Measurements from ENCODE around the gene STK36.

STK36 gene

DNA sequence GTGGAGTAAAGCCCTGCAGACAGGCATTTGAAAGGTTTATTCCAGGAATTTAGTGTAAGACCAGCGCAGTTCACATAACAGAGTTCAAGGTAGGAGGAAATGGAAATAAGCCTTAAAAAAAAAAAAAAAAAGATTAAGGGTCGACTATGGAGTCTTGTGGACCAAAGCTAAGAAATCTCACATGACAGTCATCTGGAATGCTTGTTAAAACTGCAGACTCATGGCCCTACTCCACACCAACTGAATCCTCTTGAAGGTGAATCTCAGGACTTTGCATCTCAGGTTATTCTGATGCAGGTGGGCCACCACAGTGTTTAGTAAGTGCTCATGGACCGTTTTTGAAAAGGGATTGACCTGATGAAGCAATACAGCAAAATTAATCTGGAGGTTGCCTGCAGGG lies 47.6 kb downstream of the STK36 start:
- no peak for DNase-seq (ENCODE audit: low spot score)

- no peak for DNase-seq (ENCODE audit: low spot score)
Measured at GRCh38 chr2:218720048-218721041, 48.5 kb downstream of the STK36 start.

GRCh38 chr2:218721488-218721887 lies 49.6 kb downstream of the STK36 start:
- no peak for DNase-seq (ENCODE audit: low spot score)

GRCh38 chr2:218721934-218722333 lies 50.0 kb downstream of the STK36 start:
- no peak for DNase-seq (ENCODE audit: low spot score)

DNA sequence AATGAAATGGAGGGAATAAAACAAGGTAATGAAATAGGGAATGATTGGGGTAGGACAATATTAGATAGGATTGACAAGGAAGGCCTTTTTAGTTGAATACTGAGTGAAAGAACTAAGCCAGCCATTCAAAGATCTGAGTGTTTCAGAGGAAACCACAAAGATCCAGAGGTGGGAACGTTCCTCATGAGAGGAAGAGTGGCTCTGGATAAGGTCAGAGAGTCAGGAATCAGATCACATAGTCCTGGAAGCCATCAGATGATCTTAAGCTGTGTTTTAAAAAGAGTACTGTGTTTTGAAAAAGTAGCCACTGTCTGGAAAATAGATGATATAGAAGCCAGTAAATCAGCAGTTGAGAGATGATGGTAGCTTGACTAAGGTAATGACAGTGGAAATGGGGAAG lies 50.5 kb downstream of the STK36 start:
- no peak for DNase-seq (ENCODE audit: low spot score)

- no peak for DNase-seq (ENCODE audit: low spot score)
Measured at GRCh38 chr2:218722876-218723785, 51.2 kb downstream of the STK36 start.

DNA sequence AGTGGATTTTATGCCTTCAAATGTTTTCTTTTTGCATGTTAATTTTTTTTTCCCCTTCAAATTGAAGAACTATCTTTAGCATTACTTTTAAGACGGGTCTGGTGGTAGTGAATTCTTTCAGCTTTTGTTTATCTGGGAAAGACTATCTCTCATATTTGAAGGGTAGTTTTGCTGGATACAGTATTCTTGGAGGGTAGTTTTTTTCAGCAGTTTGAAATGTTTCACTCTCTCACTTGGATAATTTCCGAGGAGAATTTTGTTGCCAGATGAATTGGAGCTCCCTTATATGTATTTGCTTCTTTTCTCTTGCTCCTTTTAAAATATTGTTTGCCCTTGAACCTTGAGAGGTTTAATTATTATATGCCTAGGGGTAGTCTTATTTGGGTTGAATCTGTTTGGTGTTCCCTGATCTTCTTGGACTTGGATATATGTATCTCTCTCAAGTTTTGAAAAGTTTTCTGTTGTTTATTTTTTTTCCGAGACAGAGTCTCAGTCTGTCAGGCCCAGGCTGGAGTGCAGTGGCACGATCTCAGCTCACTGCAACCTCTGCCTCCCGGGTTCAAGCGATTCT lies 54.2 kb downstream of the STK36 start:
- no peak for DNase-seq (ENCODE audit: low spot score)

DNA sequence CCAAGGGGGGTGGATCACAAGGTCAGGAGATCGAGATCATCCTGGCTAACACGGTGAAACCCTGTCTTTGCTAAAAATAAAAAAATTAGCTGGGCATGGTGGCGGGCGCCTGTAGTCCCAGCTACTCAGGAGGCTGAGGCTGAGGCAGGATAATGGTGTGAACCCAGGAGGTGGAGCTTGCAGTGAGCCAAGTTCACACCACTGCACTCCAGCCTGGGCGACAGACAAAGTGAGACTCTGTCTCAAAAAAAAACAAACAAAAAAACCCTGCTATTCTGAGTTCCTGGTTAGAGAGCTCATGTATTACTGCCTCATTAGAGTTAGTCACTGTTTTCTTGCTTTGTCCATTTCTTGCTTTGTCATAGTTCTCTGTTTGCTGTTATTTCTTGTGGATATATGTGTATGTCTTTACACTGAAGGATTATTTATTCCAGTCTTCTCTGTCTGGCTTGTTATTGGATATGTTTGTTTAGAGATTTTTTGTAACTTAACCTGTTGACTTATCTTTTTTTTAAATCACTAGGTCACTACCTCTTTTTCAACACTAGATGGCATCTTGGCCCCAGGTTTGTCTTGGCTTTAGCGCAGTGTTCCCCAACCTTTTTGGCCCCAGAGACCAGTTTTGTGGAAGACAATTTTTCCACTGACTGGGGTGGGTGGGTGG lies 55.7 kb downstream of the STK36 start:
- DNase-seq (ENCODE audit: low spot score): no peak

GRCh38 chr2:218729640-218730039 lies 57.8 kb downstream of the STK36 start:
- DNase-seq (ENCODE audit: low spot score): no peak

- DNase-seq (ENCODE audit: low spot score): no peak
Measured at GRCh38 chr2:218732052-218732760, 60.3 kb downstream of the STK36 start.

- DNase-seq (ENCODE audit: low spot score): no peak
Measured at GRCh38 chr2:218732761-218733158, 60.9 kb downstream of the STK36 start.

GRCh38 chr2:218733171-218734021 lies 61.5 kb downstream of the STK36 start:
- DNase-seq (ENCODE audit: low spot score): no peak

- no peak for DNase-seq (ENCODE audit: low spot score)
Measured at GRCh38 chr2:218734190-218734975, 62.5 kb downstream of the STK36 start.

DNA sequence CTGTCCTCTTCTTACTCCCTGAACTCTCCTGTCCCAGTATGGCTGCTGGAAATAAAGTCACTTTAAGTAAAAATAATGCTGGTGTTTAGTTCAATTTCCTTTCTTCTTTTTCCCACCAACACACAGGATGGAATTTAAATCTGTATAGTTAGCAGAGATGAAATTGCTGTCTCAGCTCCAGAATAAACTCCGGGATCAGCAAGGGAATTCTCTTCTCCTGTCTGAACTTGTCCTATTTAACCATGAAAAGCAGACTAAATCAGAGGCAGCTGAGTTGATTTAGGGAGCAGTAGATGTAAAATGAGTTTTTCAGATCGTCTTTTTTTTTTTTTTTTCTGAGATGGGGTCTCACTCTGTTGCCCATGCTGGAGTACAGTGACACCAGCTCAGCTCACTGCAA lies 64.6 kb downstream of the STK36 start:
- DNase-seq (ENCODE audit: low spot score): no peak

- no peak for DNase-seq (ENCODE audit: low spot score)
Measured at GRCh38 chr2:218743068-218743467, 71.2 kb downstream of the STK36 start.

DNA sequence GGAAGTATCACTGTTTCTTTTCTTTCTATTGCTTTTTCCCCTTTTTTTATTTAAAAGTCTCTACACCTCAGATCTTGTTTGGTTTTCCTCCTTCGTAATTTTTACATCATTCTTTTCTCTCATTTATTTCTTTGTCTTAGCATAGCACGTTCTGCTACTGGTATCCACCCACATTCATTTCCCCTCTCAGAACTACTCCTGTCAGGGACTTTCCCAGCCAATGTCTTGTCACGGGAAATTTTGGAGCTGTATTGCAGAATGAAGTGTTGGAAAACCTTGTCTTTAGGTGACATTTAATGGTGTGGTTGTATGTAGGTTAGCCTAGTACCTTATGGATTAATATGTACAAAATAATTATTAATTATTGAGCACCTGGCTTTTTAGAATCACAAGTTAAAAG lies 72.7 kb downstream of the STK36 start:
- no peak for DNase-seq (ENCODE audit: low spot score)

DNA sequence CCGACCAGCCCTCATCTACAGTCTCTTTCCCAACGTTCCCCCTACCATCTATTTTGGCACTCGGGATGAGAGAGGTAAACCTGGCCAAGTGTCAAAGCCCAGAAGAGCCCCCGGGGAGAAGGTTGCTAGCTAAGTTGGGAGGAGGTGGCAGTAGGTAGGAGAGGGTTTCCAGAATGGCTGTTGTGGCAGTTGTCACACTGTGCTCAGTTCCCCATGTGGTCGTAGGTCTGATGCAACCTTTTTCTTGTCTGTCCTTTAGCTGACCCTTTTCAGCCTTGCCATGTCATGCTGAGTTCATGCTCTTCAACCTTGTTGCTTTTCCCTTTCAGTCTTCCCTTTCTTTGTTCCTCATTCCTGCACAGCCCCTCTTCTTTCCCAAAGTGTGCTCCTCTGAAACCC lies 73.3 kb downstream of the STK36 start:
- no peak for DNase-seq (ENCODE audit: low spot score)

- DNase-seq (ENCODE audit: low spot score): no peak
Measured at GRCh38 chr2:218745559-218746469, 73.9 kb downstream of the STK36 start.

GRCh38 chr2:218746470-218746795 lies 74.5 kb downstream of the STK36 start:
- no peak for DNase-seq (ENCODE audit: low spot score)
